Brain microvascular endothelial cell (primary cell): ENCODE measurements around the gene TEX51.

Experiments
- DNase-seq: peaks from one replicate; pipeline ENCODE4 v3.0.0-alpha.2; 2020
- H3K27ac ChIP-seq: fragments of 250-450 bp; sonication (Bioruptor Pico); 2 replicates; pipeline ENCODE4 v1.5.1; 2020; ENCODE audit warnings: mild to moderate bottlenecking, moderate library complexity
- H3K27me3 ChIP-seq: fragments of 250-450 bp; sonication (Bioruptor Pico); replicated peaks from 2 replicates; pipeline ENCODE4 v1.5.1; 2020; ENCODE audit warnings: mild to moderate bottlenecking
- H3K36me3 ChIP-seq: fragments of 250-450 bp; sonication (Bioruptor Pico); replicated peaks from 2 replicates; pipeline ENCODE4 v1.5.1; 2020; ENCODE audit warnings: mild to moderate bottlenecking
- H3K4me3 ChIP-seq: 2 replicates; pipeline ENCODE4 v1.5.1; 2011; ENCODE audit warnings: low read depth, mild to moderate bottlenecking, control low read depth, low read length, moderate library complexity
- in situ Hi-C: cut with HindIII; loops from 2 replicates; pipeline ENCODE4 v1.10.0; 2017; ENCODE audit warnings: low sequenced_read_pairs, low pct_ligation_motif_present
- TF ChIP-seq, protein P1 (sequence below): IDR thresholded peaks from 2 replicates; pipeline ENCODE4 v1.5.1; 2011; ENCODE audit warnings: low read depth, mild to moderate bottlenecking, moderate library complexity, low read length, control low read depth, inconsistent platforms; ENCODE audit errors: missing control alignments

TEX51 gene

DNA sequence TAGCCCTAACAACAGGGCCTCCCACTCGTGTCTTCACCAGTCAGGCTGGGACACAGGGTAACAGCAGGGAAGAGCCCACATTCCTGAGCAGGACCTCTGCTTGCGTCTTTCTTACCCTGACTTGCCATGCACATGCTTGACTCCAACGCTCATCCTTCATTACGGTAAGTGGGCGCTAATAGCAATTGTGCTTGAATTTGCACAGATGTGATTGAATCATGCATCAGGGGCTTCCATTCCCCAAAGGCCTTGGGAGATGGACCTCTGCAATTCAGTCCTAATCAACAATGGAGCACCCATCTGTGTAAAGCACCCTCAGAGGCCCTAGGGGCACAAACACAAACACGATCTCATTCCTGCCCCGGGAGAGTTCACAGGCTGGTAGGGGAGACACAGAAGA, 13.5 kb downstream of the TEX51 start:
- Histone ChIP-seq H3K27ac (no peak overlapping the region), H3K27me3 (no peaks in the 10 kb centered on the region), H3K36me3 (no peaks in the 10 kb centered on the region), H3K4me3 (no peak overlapping the region)
- TF ChIP-seq, protein P1, sequence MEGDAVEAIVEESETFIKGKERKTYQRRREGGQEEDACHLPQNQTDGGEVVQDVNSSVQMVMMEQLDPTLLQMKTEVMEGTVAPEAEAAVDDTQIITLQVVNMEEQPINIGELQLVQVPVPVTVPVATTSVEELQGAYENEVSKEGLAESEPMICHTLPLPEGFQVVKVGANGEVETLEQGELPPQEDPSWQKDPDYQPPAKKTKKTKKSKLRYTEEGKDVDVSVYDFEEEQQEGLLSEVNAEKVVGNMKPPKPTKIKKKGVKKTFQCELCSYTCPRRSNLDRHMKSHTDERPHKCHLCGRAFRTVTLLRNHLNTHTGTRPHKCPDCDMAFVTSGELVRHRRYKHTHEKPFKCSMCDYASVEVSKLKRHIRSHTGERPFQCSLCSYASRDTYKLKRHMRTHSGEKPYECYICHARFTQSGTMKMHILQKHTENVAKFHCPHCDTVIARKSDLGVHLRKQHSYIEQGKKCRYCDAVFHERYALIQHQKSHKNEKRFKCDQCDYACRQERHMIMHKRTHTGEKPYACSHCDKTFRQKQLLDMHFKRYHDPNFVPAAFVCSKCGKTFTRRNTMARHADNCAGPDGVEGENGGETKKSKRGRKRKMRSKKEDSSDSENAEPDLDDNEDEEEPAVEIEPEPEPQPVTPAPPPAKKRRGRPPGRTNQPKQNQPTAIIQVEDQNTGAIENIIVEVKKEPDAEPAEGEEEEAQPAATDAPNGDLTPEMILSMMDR, result no peak
- in situ Hi-C loops, result no loop called here
- no peak for DNase-seq

DNA sequence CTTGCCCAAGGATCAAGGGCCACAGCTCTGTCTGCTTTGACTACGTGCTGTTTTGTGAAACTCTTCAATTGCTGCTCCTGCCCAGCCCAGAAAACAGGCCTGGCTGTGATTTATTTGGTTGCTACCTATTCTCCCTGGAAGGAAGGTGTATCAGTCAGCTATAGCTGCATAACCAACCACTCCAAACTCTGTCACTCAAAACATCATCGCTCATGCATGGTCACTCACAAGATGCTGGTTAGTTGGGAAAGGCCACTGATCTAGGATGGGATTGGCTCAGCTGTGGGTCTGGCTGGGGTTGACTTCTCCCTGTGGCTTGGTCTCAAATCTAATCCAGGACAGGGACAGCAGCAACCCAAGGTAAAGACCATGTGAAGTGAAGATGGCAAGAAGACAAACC, 14.6 kb downstream of the TEX51 start:
- Histone ChIP-seq H3K27ac (no peak overlapping the region), H3K36me3 (no peaks in the 10 kb centered on the region), H3K4me3 (no peak overlapping the region), H3K27me3 (no peaks in the 10 kb centered on the region)
- TF ChIP-seq, protein P1, result no peak
- no peak for DNase-seq
- in situ Hi-C loops, result no loop called here

DNA sequence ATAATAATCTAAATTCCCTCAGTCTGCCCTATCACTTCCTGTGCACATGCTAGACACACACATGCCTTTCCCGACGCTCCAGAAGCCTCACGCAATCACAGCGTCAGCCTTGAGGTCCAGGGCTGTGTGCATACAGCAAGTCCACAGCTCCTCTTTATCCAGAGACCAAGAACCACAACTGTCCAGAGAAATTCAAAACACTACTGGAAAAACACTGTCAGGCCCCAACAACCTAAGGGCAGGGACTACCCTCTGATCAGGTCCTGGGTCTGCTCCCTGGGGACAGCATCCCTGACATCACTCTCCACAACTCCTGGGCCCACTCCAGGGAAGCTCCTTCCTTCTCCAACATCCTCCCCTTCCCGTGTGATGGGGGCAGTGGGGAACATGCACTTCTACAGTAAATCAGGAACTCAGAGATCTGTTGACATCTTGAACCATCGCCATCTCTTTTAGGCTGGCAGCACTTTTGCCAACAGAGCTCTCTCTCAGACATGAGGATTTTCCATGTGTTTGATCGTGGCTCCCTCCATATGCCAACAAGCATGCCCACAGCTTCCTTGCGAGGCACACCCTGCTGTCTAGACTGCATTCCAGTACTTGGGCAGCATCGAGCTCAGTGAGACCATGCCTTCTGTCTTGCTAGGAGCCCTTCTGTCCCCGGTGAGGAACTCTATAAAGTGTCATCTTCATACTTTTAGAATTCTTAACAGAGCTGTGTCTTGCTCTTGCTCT, 15.4 kb downstream of the TEX51 start:
- no peak for DNase-seq
- TF ChIP-seq, protein P1, result no peak
- in situ Hi-C loops, result no loop called here
- no peaks in the 10 kb centered on the region for H3K36me3 ChIP-seq
- H3K27me3 ChIP-seq, result no peaks in the 10 kb centered on the region
- H3K27ac ChIP-seq, result no peak overlapping the region
- no peak overlapping the region for H3K4me3 ChIP-seq

DNA sequence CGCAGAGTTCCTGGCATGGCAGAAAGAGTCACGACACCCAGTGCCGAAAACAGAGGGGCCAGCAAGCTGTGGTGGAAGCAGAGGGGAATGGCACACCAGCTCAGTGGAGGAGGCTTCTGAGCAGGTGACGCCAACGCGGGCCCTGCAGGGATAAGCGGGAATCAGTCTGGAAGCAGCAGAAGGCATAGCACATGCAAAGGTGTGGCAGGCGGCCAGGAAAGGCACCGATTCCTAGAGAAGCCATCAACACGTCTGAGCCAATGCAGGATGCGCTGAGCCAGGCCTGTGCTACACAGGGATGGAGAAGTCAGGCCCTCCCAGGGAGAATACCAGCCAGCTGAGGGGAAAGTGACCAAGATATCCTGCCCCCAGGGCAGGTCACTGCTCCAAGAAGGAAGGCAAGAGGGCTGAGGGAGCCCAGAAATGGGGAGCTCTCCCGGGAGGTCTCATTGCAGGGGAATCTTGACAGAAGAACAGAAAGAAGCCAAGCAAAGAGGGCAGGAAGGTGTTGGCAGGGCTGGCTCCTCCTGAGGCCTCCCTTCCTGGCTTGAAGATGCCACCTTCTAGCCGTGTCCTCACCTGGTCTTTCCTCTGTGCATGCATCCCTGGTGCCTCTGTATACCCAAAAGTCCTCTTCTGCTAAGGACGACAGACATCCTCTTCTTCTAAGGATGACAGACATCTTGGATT, 16.3 kb downstream of the TEX51 start:
- no peaks in the 10 kb centered on the region for H3K36me3 ChIP-seq
- DNase-seq, result no peak
- no peak overlapping the region for H3K27ac ChIP-seq
- TF ChIP-seq, protein P1, result no peak
- H3K27me3 ChIP-seq, result no peaks in the 10 kb centered on the region
- in situ Hi-C loops, result no loop called here
- no peak overlapping the region for H3K4me3 ChIP-seq

DNA sequence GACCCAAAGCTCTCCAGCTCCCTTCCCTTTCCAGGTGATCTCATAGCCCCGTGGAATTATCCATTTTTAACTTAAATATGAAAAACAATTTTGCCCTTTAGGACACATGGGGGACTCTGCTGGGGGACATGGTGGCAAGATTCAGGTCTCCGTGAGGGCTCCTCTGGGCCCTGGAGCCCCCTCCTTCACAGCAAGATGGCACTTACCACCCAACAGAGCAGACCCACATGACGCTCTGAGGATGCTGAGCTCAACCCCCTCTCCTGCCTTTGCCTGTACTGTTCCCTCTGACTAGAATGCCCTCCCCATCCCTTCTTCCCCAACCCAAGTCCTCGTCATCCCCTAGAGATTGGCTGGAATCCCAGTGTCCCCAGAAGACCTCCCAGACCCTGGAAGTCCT, 17.2 kb downstream of the TEX51 start:
- in situ Hi-C loops, result no loop called here
- DNase-seq, result no peak

More for the DNA sequence above, 17.2 kb downstream of the TEX51 start:
- no peak overlapping the region for H3K27ac ChIP-seq
- TF ChIP-seq, protein P1, result no peak
- H3K27me3 ChIP-seq, result no peaks in the 10 kb centered on the region
- no peaks in the 10 kb centered on the region for H3K36me3 ChIP-seq
- no peak overlapping the region for H3K4me3 ChIP-seq
